ENCODE results near the gene ALB.
"Not testable (repeated sequence)": the region's sequence is repeated elsewhere in the genome, so short reads cannot be mapped to it uniquely, and the experiment has no call there.

The ALB gene

GRCh38 chr4:73404042-73404441 lies at the start of gene ALB:
ALB (plus strand) TSS chr4:73404287; CDS start chr4:73404328, 41 bp downstream.
- no peak for DNase-seq

- DNase-seq: not testable (repeated sequence)
These were observed 46.9 kb upstream of the ALB start for GRCh38 chr4:73357174-73357573.

- DNase-seq: not testable (repeated sequence)
These were observed 34.4 kb upstream of the ALB start for GRCh38 chr4:73369506-73370199.

GRCh38 chr4:73375328-73375741 lies 28.8 kb upstream of the ALB start:
- no peak for DNase-seq

- DNase-seq: no peak
These were observed 27.8 kb upstream of the ALB start for GRCh38 chr4:73376251-73376650.

GRCh38 chr4:73376976-73377375 lies 27.1 kb upstream of the ALB start:
- DNase-seq: peak; percentile 3

- no peak for DNase-seq
These were observed 25.2 kb upstream of the ALB start for GRCh38 chr4:73378887-73379286.

GRCh38 chr4:73379946-73380345 lies 24.1 kb upstream of the ALB start:
- no peak for DNase-seq

- DNase-seq: no peak
These were observed 22.9 kb upstream of the ALB start for GRCh38 chr4:73381214-73381613.

GRCh38 chr4:73383452-73383851 lies 20.6 kb upstream of the ALB start:
- no peak for DNase-seq

GRCh38 chr4:73387552-73387951 lies 16.5 kb upstream of the ALB start:
- DNase-seq: no peak

GRCh38 chr4:73388887-73389286 lies 15.2 kb upstream of the ALB start:
- no peak for DNase-seq

GRCh38 chr4:73389663-73390062 lies 14.4 kb upstream of the ALB start:
- DNase-seq: not testable (repeated sequence)

GRCh38 chr4:73391774-73392173 lies 12.3 kb upstream of the ALB start:
- no peak for DNase-seq

GRCh38 chr4:73392936-73393335 lies 11.2 kb upstream of the ALB start:
- no peak for DNase-seq

GRCh38 chr4:73396304-73396703 lies 7.8 kb upstream of the ALB start:
- no peak for DNase-seq

- DNase-seq: no peak
These were observed 6.8 kb upstream of the ALB start for GRCh38 chr4:73396993-73397972.

- DNase-seq: no peak
These were observed 2.7 kb upstream of the ALB start for GRCh38 chr4:73401412-73401811.

GRCh38 chr4:73404457-73404856 lies 370 bp downstream of the ALB start:
- no peak for DNase-seq

GRCh38 chr4:73405138-73405537 lies 1.1 kb downstream of the ALB start:
- DNase-seq: no peak

GRCh38 chr4:73406548-73406875 lies 2.4 kb downstream of the ALB start:
- DNase-seq: no peak

GRCh38 chr4:73407227-73407673 lies 3.2 kb downstream of the ALB start:
- DNase-seq: no peak

- no peak for DNase-seq
These were observed 4.2 kb downstream of the ALB start for GRCh38 chr4:73408181-73408867.
